HUES64 (cell line): ENCODE measurements around the gene DOLK.

Experiments
- H3K27ac ChIP-seq: 2 replicates; pipeline ENCODE4 v1.7.0; 2013; ENCODE audit warnings: low read depth, low read length, inconsistent platforms
- H3K27me3 ChIP-seq: 2 replicates; pipeline ENCODE4 v1.6.1; 2013; ENCODE audit warnings: mild to moderate bottlenecking, low read length; ENCODE audit not compliant: insufficient read depth
- H3K36me3 ChIP-seq: 2 replicates; pipeline ENCODE4 v1.6.1; 2013; ENCODE audit warnings: mild to moderate bottlenecking, low read length; ENCODE audit not compliant: insufficient read depth
- H3K4me1 ChIP-seq: 2 replicates; pipeline ENCODE4 v1.6.1; 2013; ENCODE audit warnings: mild to moderate bottlenecking, low read length, moderate library complexity; ENCODE audit not compliant: insufficient read depth
- H3K4me3 ChIP-seq: 2 replicates; pipeline ENCODE4 v1.5.1; 2013; ENCODE audit warnings: mild to moderate bottlenecking, low read length, moderate library complexity
- H3K9ac ChIP-seq: 2 replicates; pipeline ENCODE4 v1.6.1; 2013; ENCODE audit warnings: mild to moderate bottlenecking, low read depth, low read length
- H3K9me3 ChIP-seq: 2 replicates; pipeline ENCODE4 v1.6.1; 2013; ENCODE audit warnings: low read depth, low read length; ENCODE audit not compliant: insufficient read depth
- WGBS: fragments of 150-250, 120-280 bp; methylation state at CpG from one replicate; pipeline ENCODE4 v1.1.7; 2013; ENCODE audit warnings: missing lambda C conversion rate; 5-methylcytosine and 5-hydroxymethylcytosine counted together

DOLK gene

GRCh38 chr9:128916204-128916603 lies 31.2 kb downstream of the DOLK start:
- H3K4me1 ChIP-seq, result peaks cover 23% of the 10 kb centered on the region
- 94% methylated on average over 18 of the region's 18 CpGs for WGBS
- H3K36me3 ChIP-seq, result peaks cover 41% of the 10 kb centered on the region
- H3K27ac ChIP-seq, result no peak overlapping the region
- no peak overlapping the region for H3K4me3 ChIP-seq
- H3K9ac ChIP-seq, result no peak overlapping the region
- H3K9me3 ChIP-seq, result no peaks in the 10 kb centered on the region
- no peaks in the 10 kb centered on the region for H3K27me3 ChIP-seq

GRCh38 chr9:128913995-128914772 lies 33.2 kb downstream of the DOLK start:
- no peak overlapping the region for H3K27ac ChIP-seq
- no peak overlapping the region for H3K4me3 ChIP-seq
- H3K9ac ChIP-seq, result no peak overlapping the region
- 92% methylated on average over 23 of the region's 23 CpGs for WGBS
- no peaks in the 10 kb centered on the region for H3K27me3 ChIP-seq
- peaks cover 58% of the 10 kb centered on the region for H3K36me3 ChIP-seq
- peaks cover 29% of the 10 kb centered on the region for H3K4me1 ChIP-seq
- H3K9me3 ChIP-seq, result no peaks in the 10 kb centered on the region

GRCh38 chr9:128913048-128913900 lies 34.1 kb downstream of the DOLK start:
- 84% methylated on average over 15 of the region's 15 CpGs for WGBS
- H3K36me3 ChIP-seq, result peaks cover 62% of the 10 kb centered on the region
- peaks cover 29% of the 10 kb centered on the region for H3K4me1 ChIP-seq
- H3K9ac ChIP-seq, result peak overlapping the region; percentile 54
- peak overlapping the region; percentile 72 for H3K27ac ChIP-seq
- H3K27me3 ChIP-seq, result no peaks in the 10 kb centered on the region
- H3K4me3 ChIP-seq, result no peak overlapping the region
- H3K9me3 ChIP-seq, result no peaks in the 10 kb centered on the region

GRCh38 chr9:128912270-128912853 lies 35.0 kb downstream of the DOLK start:
- no peaks in the 10 kb centered on the region for H3K27me3 ChIP-seq
- WGBS, result 65% methylated on average over 15 of the region's 15 CpGs
- peak overlapping the region; percentile 54 for H3K9ac ChIP-seq
- H3K4me3 ChIP-seq, result no peak overlapping the region
- no peaks in the 10 kb centered on the region for H3K9me3 ChIP-seq
- peaks cover 62% of the 10 kb centered on the region for H3K36me3 ChIP-seq
- peak overlapping the region; percentile 84 for H3K27ac ChIP-seq
- peaks cover 29% of the 10 kb centered on the region for H3K4me1 ChIP-seq

- peaks cover 29% of the 10 kb centered on the region for H3K4me1 ChIP-seq
- no peaks in the 10 kb centered on the region for H3K27me3 ChIP-seq
- H3K27ac ChIP-seq, result peak overlapping the region; percentile 84
- no peaks in the 10 kb centered on the region for H3K9me3 ChIP-seq
- H3K4me3 ChIP-seq, result no peak overlapping the region
- WGBS, result 59% methylated on average over 8 of the region's 8 CpGs
- peak overlapping the region; percentile 50 for H3K9ac ChIP-seq
- H3K36me3 ChIP-seq, result peaks cover 62% of the 10 kb centered on the region
Observed at GRCh38 chr9:128911529-128912035, 35.8 kb downstream of the DOLK start.

- 84% methylated on average over 6 of the region's 6 CpGs for WGBS
- Histone ChIP-seq H3K27me3 (no peaks in the 10 kb centered on the region), H3K4me3 (no peak overlapping the region), H3K9ac (peak overlapping the region; percentile 50; the same call in 1 of the 2 replicates), H3K9me3 (no peaks in the 10 kb centered on the region), H3K36me3 (peaks cover 56% of the 10 kb centered on the region), H3K27ac (peak overlapping the region; percentile 84), H3K4me1 (peaks cover 29% of the 10 kb centered on the region)
Observed at GRCh38 chr9:128910906-128911305, 36.5 kb downstream of the DOLK start.

- H3K9ac ChIP-seq, result no peak overlapping the region; the same call in 1 of the 2 replicates
- no peak overlapping the region for H3K4me3 ChIP-seq
- peaks cover 29% of the 10 kb centered on the region for H3K4me1 ChIP-seq
- peak overlapping the region; percentile 31; the same call in 1 of the 2 replicates for H3K27ac ChIP-seq
- peaks cover 50% of the 10 kb centered on the region for H3K36me3 ChIP-seq
- no peaks in the 10 kb centered on the region for H3K27me3 ChIP-seq
- 95% methylated on average over 4 of the region's 4 CpGs for WGBS
- no peaks in the 10 kb centered on the region for H3K9me3 ChIP-seq
Observed at GRCh38 chr9:128909859-128910258, 37.5 kb downstream of the DOLK start.

GRCh38 chr9:128908372-128908771 lies 39.0 kb downstream of the DOLK start:
- no peaks in the 10 kb centered on the region for H3K27me3 ChIP-seq
- no peak overlapping the region for H3K27ac ChIP-seq
- no peak overlapping the region for H3K4me3 ChIP-seq
- H3K9me3 ChIP-seq, result no peaks in the 10 kb centered on the region
- H3K4me1 ChIP-seq, result peaks cover 26% of the 10 kb centered on the region
- WGBS, result 96% methylated on average over 24 of the region's 24 CpGs
- no peak overlapping the region for H3K9ac ChIP-seq
- peaks cover 46% of the 10 kb centered on the region for H3K36me3 ChIP-seq

- WGBS, result 90% methylated on average over 2 of the region's 2 CpGs
- no peaks in the 10 kb centered on the region for H3K27me3 ChIP-seq
- H3K36me3 ChIP-seq, result peaks cover 49% of the 10 kb centered on the region
- no peaks in the 10 kb centered on the region for H3K9me3 ChIP-seq
- no peak overlapping the region for H3K27ac ChIP-seq
- peaks cover 12% of the 10 kb centered on the region for H3K4me1 ChIP-seq
- H3K9ac ChIP-seq, result no peak overlapping the region
- no peak overlapping the region for H3K4me3 ChIP-seq
Observed at GRCh38 chr9:128906741-128907140, 40.7 kb downstream of the DOLK start.

GRCh38 chr9:128905964-128906363 lies 41.4 kb downstream of the DOLK start:
- no peak overlapping the region for H3K27ac ChIP-seq
- peaks cover 4% of the 10 kb centered on the region for H3K4me1 ChIP-seq
- no peaks in the 10 kb centered on the region for H3K27me3 ChIP-seq
- peaks cover 51% of the 10 kb centered on the region for H3K36me3 ChIP-seq
- WGBS, result 84% methylated on average over 6 of the region's 7 CpGs
- no peak overlapping the region for H3K9ac ChIP-seq
- no peaks in the 10 kb centered on the region for H3K9me3 ChIP-seq
- no peak overlapping the region for H3K4me3 ChIP-seq
